ENCODE measurements around the gene DGKD.

- TF ChIP-seq, protein P1, sequence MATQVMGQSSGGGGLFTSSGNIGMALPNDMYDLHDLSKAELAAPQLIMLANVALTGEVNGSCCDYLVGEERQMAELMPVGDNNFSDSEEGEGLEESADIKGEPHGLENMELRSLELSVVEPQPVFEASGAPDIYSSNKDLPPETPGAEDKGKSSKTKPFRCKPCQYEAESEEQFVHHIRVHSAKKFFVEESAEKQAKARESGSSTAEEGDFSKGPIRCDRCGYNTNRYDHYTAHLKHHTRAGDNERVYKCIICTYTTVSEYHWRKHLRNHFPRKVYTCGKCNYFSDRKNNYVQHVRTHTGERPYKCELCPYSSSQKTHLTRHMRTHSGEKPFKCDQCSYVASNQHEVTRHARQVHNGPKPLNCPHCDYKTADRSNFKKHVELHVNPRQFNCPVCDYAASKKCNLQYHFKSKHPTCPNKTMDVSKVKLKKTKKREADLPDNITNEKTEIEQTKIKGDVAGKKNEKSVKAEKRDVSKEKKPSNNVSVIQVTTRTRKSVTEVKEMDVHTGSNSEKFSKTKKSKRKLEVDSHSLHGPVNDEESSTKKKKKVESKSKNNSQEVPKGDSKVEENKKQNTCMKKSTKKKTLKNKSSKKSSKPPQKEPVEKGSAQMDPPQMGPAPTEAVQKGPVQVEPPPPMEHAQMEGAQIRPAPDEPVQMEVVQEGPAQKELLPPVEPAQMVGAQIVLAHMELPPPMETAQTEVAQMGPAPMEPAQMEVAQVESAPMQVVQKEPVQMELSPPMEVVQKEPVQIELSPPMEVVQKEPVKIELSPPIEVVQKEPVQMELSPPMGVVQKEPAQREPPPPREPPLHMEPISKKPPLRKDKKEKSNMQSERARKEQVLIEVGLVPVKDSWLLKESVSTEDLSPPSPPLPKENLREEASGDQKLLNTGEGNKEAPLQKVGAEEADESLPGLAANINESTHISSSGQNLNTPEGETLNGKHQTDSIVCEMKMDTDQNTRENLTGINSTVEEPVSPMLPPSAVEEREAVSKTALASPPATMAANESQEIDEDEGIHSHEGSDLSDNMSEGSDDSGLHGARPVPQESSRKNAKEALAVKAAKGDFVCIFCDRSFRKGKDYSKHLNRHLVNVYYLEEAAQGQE (IDR thresholded peaks at IDR 0.05; ENCODE audit: insufficient read depth in 1 of 2, low read depth in 2 of 2, low read length in 2 of 2) = no peak
- no peak for TF ChIP-seq TAF1 (IDR thresholded peaks at IDR 0.05; ENCODE audit: borderline replicate concordance, insufficient read depth, low read length)
- TF ChIP-seq POLR2AphosphoS5 (IDR thresholded peaks at IDR 0.05; ENCODE audit: low read depth, low read length) = no peak
- TF ChIP-seq SIN3A (IDR thresholded peaks at IDR 0.05; ENCODE audit: borderline replicate concordance, insufficient read depth, low read length) = no peak
- no peak for TF ChIP-seq FOXP2 (optimal IDR thresholded peaks at IDR 0.05; ENCODE audit: borderline replicate concordance, extremely low read depth, extremely low read length, insufficient read depth)
Observed at GRCh38 chr2:233428438-233428837, 74.1 kb downstream of the DGKD start.
